HG02885 (cell line): Measurements from ENCODE around the gene KRTAP16-1.
"Not testable (repeated sequence)": the region's sequence is repeated elsewhere in the genome, so short reads cannot be mapped to it uniquely, and the experiment has no call there.

Source experiments
- ATAC-seq: cut with Tn5 transposase; IDR thresholded peaks from one replicate; pipeline ENCODE4 v1.9.1; 2021; ENCODE audit warnings: mild to moderate bottlenecking; ENCODE audit not compliant: unreplicated experiment, poor library complexity

KRTAP16-1 gene

GRCh38 chr17:41308918-41309359, at the start of gene KRTAP16-1:
Gene KRTAP16-1 (minus strand): TSS chr17:41309309. CDS start chr17:41309253, 56 bp downstream.
- no peak for ATAC-seq

GRCh38 chr17:41354536-41354935, 45.4 kb upstream of the KRTAP16-1 start:
- no peak for ATAC-seq

- ATAC-seq, result no peak
Observed at GRCh38 chr17:41352597-41353366, 43.7 kb upstream of the KRTAP16-1 start.

GRCh38 chr17:41351177-41351576, 42.1 kb upstream of the KRTAP16-1 start:
- no peak for ATAC-seq

- ATAC-seq, result not testable (repeated sequence)
Observed at GRCh38 chr17:41350381-41350878, 41.3 kb upstream of the KRTAP16-1 start, which contains the start of gene KRT33A. Gene KRT33A (minus strand): TSS chr17:41350828. CDS start chr17:41350767, 61 bp downstream.

GRCh38 chr17:41347869-41348760, 39.0 kb upstream of the KRTAP16-1 start:
- ATAC-seq, result no peak

GRCh38 chr17:41346421-41346820, 37.3 kb upstream of the KRTAP16-1 start:
- not testable (repeated sequence) for ATAC-seq

- ATAC-seq, result no peak
Observed at GRCh38 chr17:41345992-41346391, 36.9 kb upstream of the KRTAP16-1 start.

GRCh38 chr17:41343029-41343428, 33.9 kb upstream of the KRTAP16-1 start:
- ATAC-seq, result no peak

GRCh38 chr17:41340934-41341861, 32.1 kb upstream of the KRTAP16-1 start:
- ATAC-seq, result no peak

GRCh38 chr17:41340494-41340893, 31.4 kb upstream of the KRTAP16-1 start:
- no peak for ATAC-seq

- no peak for ATAC-seq
Observed at GRCh38 chr17:41339571-41340172, 30.6 kb upstream of the KRTAP16-1 start.

GRCh38 chr17:41338961-41339485, 29.9 kb upstream of the KRTAP16-1 start:
- ATAC-seq, result no peak

- no peak for ATAC-seq
Observed at GRCh38 chr17:41335747-41336146, 26.6 kb upstream of the KRTAP16-1 start.

- no peak for ATAC-seq
Observed at GRCh38 chr17:41334385-41335305, 25.5 kb upstream of the KRTAP16-1 start.

- ATAC-seq, result no peak
Observed at GRCh38 chr17:41333836-41334235, 24.7 kb upstream of the KRTAP16-1 start.

GRCh38 chr17:41333098-41333497, 24.0 kb upstream of the KRTAP16-1 start:
- ATAC-seq, result no peak

GRCh38 chr17:41332239-41332638, 23.1 kb upstream of the KRTAP16-1 start:
- ATAC-seq, result no peak
